HL-60 (cell line): ENCODE results near the gene ZNF383.
"Not testable (repeated sequence)": the region's sequence is repeated elsewhere in the genome, so short reads cannot be mapped to it uniquely, and the experiment has no call there.

Experiments used
- CTCF ChIP-seq: IDR thresholded peaks from one replicate; pipeline ENCODE4 v1.5.1; 2011; ENCODE audit warnings: low read length, control low read depth, inconsistent platforms; ENCODE audit not compliant: insufficient read depth
- POLR2AphosphoS5 ChIP-seq: IDR thresholded peaks from 2 replicates; pipeline ENCODE4 v1.6.1; 2012; ENCODE audit warnings: low read depth
- REST ChIP-seq: IDR thresholded peaks from 2 replicates; pipeline ENCODE4 v1.6.1; 2012; ENCODE audit warnings: low read depth; ENCODE audit not compliant: insufficient replicate concordance

- not testable (repeated sequence) for TF ChIP-seq CTCF, POLR2AphosphoS5, REST
Measured at GRCh38 chr19:37294246-37294645, 76.2 kb downstream of the ZNF383 start.
